Ishikawa (cell line): Measurements from ENCODE around the gene TUBGCP6.

Source experiments
- CEBPB ChIP-seq: IDR thresholded peaks from 2 replicates; pipeline ENCODE4 v1.6.1; 2012
- CREB1 ChIP-seq: IDR thresholded peaks from 2 replicates; pipeline ENCODE4 v1.6.1; 2012; ENCODE audit warnings: low read depth
- EGR1 ChIP-seq: IDR thresholded peaks from 2 replicates; pipeline ENCODE4 v1.6.1; 2012
- EP300 ChIP-seq: IDR thresholded peaks from 2 replicates; pipeline ENCODE4 v1.6.1; 2012; ENCODE audit warnings: borderline replicate concordance
- FOXM1 ChIP-seq: IDR thresholded peaks from 2 replicates; pipeline ENCODE4 v1.6.1; 2012; ENCODE audit warnings: low read depth, borderline replicate concordance
- MAX ChIP-seq: IDR thresholded peaks from 2 replicates; pipeline ENCODE4 v1.6.1; 2012
- NFIC ChIP-seq: IDR thresholded peaks from 2 replicates; pipeline ENCODE4 v1.6.1; 2012
- RAD21 ChIP-seq: IDR thresholded peaks from 2 replicates; pipeline ENCODE4 v1.6.1; 2012; ENCODE audit warnings: low read depth
- REST ChIP-seq: IDR thresholded peaks from 2 replicates; pipeline ENCODE4 v1.6.1; 2012; ENCODE audit warnings: low read depth, mild to moderate bottlenecking
- TAF1 ChIP-seq: IDR thresholded peaks from 2 replicates; pipeline ENCODE4 v1.6.1; 2012; ENCODE audit warnings: low read depth, mild to moderate bottlenecking
- TCF12 ChIP-seq: IDR thresholded peaks from 2 replicates; pipeline ENCODE4 v1.6.1; 2012; ENCODE audit warnings: low read depth
- TEAD4 ChIP-seq: IDR thresholded peaks from 2 replicates; pipeline ENCODE4 v1.6.1; 2012
- USF1 ChIP-seq: IDR thresholded peaks from 2 replicates; pipeline ENCODE4 v1.6.1; 2012
- YY1 ChIP-seq: IDR thresholded peaks from 2 replicates; pipeline ENCODE4 v1.6.1; 2012; ENCODE audit warnings: low read depth
- ZBTB7A ChIP-seq: IDR thresholded peaks from 2 replicates; pipeline ENCODE4 v1.6.1; 2012; ENCODE audit warnings: low read depth

TUBGCP6 gene

GRCh38 chr22:50208939-50209892 is 35.6 kb downstream of the TUBGCP6 start:
- TF ChIP-seq MAX (no peak), RAD21 (no peak), TCF12 (no peak), CREB1 (no peak), EP300 (no peak), YY1 (no peak), USF1 (no peak), CEBPB (no peak), NFIC (no peak), EGR1 (no peak), REST (no peak), TAF1 (no peak), ZBTB7A (no peak), FOXM1 (no peak), TEAD4 (no peak)

- TF ChIP-seq CREB1 (no peak), TAF1 (no peak), USF1 (no peak), EGR1 (no peak), ZBTB7A (no peak), YY1 (no peak), CEBPB (no peak), MAX (no peak), FOXM1 (no peak), TCF12 (no peak), NFIC (no peak), EP300 (no peak), TEAD4 (no peak), REST (no peak), RAD21 (no peak)
Measured at GRCh38 chr22:50208430-50208938, 36.3 kb downstream of the TUBGCP6 start.

GRCh38 chr22:50207383-50208140 is 37.3 kb downstream of the TUBGCP6 start:
- TF ChIP-seq ZBTB7A (no peak), USF1 (no peak), CREB1 (no peak), REST (no peak), NFIC (no peak), EP300 (no peak), CEBPB (no peak), TCF12 (no peak), EGR1 (no peak)
